Glomerular visceral epithelial cell (primary cell): ENCODE results near the gene PCDHGA1.
A peak's percentile ranks its signal among the peaks of the same experiment; 100 is the strongest.
"Not testable (repeated sequence)": the region's sequence is repeated elsewhere in the genome, so short reads cannot be mapped to it uniquely, and the experiment has no call there.

Experiments used
- DNase-seq: peaks from one replicate; pipeline ENCODE4 v3.0.0-alpha.2; 2016; ENCODE audit errors: extremely low spot score

The PCDHGA1 gene

DNA sequence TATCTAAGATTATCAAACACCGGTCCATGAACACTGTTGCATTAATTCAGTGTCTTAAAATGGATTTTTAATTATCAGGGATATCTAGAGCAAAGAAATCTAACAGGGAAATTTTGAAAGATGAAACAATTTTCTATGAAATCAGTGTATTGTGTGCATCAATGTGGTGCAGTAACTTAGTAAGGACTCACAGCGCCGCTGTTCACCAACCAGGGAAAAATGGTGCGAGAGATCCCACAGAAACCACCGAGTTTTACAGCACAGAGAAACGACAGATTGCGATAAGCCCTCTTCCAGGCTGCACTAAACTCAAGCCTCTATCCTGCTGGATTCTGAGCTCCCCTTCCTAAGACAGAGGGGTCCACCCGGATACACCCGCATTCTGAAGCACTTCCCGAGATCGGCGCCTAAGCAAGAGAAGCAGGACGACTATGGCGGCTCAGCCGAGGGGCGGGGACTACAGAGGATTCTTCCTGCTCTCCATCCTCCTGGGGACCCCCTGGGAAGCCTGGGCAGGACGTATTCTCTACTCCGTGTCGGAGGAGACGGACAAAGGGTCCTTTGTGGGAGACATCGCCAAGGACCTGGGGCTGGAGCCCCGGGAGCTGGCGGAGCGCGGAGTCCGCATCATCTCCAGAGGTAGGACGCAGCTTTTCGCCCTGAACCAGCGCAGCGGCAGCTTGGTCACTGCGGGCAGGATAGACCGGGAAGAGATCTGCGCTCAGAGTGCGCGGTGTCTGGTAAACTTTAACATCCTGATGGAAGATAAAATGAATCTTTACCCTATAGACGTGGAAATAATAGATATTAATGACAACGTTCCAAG lies 52.4 kb downstream of the PCDHGA1 start, which contains the start of gene PCDHGA7:
TSS of gene PCDHGA7 (plus strand) at position 274 of the 826 bp plus-strand sequence. CDS start at position 432, 158 bp downstream.
- DNase-seq, result no peak

DNA sequence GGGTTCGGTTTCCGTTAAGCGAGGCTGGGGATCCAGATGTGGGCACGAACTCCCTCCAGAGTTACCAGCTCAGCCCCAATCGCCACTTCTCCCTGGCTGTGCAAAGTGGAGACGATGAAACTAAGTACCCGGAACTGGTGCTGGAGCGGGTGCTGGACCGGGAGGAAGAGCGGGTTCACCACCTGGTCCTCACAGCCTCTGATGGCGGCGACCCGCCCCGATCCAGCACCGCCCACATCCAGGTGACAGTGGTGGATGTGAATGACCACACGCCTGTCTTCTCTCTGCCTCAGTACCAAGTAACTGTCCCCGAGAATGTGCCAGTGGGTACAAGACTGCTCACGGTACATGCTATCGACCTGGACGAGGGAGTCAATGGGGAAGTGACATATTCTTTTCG lies 53.0 kb downstream of the PCDHGA1 start:
- DNase-seq, result no peak

DNA sequence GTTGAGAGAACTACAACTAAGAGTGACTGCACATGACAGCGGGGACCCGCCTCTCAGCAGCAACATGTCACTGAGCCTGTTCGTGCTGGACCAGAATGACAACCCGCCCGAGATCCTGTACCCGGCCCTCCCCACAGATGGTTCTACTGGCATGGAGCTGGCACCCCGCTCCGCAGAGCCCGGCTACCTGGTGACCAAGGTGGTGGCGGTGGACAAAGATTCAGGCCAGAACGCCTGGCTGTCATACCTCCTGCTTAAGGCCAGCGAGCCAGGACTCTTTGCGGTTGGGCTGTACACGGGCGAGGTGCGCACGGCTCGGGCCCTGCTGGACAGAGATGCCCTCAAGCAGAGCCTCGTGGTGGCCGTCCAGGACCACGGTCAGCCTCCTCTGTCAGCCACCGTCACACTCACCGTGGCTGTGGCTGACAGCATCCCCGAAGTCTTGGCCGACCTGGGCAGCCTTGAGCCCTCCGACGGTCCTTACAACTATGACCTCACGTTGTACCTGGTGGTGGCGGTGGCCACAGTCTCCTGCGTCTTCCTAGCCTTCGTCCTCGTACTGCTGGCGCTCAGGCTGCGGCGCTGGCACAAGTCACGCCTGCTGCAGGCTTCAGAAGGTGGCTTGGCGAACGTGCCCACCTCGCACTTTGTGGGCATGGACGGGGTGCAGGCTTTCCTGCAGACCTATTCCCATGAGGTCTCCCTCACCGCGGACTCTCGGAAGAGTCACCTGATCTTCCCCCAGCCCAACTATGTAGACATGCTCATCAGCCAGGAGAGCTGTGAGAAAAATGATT lies 54.4 kb downstream of the PCDHGA1 start:
- DNase-seq, result no peak

DNA sequence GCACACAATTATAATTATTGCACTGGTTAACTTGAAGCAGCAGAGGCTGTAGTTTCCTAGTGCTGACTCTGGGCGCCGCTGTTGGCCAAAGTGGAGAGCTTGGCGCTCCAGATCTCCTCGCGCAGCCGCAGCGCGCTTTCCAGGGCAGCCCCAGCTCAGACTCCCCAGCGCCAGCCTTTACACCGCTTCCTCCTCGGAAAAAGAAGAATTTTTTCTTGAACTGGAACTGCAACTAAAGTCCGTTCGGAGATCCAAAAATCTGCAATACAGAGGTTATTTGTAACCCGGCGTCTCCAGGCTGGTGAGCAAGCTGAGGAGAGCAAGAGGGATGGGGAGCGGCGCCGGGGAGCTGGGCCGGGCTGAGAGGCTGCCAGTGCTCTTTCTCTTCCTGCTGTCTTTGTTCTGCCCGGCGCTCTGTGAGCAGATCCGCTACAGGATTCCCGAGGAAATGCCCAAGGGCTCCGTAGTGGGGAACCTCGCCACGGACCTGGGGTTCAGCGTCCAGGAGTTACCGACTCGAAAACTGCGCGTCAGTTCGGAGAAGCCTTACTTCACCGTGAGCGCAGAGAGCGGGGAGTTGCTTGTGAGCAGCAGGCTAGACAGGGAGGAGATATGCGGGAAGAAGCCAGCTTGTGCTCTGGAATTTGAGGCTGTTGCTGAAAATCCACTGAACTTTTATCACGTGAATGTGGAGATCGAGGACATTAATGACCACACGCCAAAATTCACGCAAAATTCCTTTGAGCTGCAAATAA lies 57.4 kb downstream of the PCDHGA1 start, which contains the start of gene PCDHGB4:
TSS of gene PCDHGB4 (plus strand) at position 142 of the 755 bp plus-strand sequence. CDS start at position 329, 187 bp downstream.
- not testable (repeated sequence) for DNase-seq

- no peak for DNase-seq
Observed at GRCh38 chr5:141388661-141389060, 58.3 kb downstream of the PCDHGA1 start.

GRCh38 chr5:141389153-141390042 lies 59.1 kb downstream of the PCDHGA1 start:
- DNase-seq, result no peak

DNA sequence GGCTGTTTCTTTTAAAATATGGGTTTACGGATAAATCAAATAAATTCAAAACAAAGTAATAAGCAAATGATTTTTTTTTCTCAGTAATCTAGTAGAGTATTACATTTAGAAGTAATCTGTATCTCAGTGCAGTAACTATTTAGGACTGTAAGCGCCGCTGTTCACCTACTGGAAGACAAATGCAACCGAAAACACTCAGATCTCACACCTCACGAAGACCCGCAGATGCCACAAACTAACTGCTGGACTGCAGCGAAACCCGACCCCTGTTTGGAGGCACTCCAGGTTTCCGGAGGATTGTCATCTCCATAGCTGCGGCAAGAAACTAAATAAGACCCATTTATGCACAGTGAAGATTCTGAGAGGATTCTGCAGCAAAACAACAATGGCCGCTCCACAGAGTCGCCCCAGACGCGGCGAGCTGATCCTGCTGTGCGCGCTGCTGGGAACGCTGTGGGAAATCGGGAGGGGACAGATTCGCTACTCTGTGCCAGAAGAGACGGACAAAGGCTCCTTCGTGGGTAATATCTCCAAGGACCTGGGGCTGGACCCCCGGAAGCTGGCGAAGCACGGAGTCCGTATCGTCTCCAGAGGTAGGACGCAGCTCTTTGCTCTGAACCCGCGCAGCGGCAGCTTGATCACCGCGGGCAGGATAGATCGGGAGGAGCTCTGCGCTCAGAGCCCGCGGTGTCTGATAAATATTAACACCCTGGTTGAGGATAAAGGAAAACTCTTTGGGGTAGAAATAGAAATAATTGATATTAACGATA lies 62.3 kb downstream of the PCDHGA1 start, which contains the start of gene PCDHGA8:
TSS of gene PCDHGA8 (plus strand) at position 205 of the 770 bp plus-strand sequence. CDS start at position 386, 181 bp downstream.
- no peak for DNase-seq

GRCh38 chr5:141393267-141393666 lies 63.0 kb downstream of the PCDHGA1 start:
- no peak for DNase-seq

DNA sequence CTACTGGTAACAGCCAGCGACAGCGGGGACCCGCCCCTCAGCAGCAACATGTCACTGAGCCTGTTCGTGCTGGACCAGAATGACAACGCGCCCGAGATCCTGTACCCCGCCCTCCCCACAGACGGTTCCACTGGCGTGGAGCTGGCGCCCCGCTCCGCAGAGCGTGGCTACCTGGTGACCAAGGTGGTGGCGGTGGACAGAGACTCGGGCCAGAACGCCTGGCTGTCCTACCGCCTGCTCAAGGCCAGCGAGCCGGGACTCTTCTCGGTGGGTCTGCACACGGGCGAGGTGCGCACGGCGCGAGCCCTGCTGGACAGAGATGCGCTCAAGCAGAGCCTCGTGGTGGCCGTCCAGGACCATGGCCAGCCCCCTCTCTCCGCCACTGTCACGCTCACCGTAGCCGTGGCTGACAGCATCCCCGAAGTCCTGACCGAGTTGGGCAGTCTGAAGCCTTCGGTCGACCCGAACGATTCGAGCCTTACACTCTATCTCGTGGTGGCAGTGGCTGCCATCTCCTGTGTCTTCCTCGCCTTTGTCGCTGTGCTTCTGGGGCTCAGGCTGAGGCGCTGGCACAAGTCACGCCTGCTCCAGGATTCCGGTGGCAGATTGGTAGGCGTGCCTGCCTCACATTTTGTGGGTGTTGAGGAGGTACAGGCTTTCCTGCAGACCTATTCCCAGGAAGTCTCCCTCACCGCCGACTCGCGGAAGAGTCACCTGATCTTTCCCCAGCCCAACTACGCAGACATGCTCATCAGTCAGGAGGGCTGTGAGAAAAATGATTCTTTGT lies 64.3 kb downstream of the PCDHGA1 start:
- not testable (repeated sequence) for DNase-seq

DNA sequence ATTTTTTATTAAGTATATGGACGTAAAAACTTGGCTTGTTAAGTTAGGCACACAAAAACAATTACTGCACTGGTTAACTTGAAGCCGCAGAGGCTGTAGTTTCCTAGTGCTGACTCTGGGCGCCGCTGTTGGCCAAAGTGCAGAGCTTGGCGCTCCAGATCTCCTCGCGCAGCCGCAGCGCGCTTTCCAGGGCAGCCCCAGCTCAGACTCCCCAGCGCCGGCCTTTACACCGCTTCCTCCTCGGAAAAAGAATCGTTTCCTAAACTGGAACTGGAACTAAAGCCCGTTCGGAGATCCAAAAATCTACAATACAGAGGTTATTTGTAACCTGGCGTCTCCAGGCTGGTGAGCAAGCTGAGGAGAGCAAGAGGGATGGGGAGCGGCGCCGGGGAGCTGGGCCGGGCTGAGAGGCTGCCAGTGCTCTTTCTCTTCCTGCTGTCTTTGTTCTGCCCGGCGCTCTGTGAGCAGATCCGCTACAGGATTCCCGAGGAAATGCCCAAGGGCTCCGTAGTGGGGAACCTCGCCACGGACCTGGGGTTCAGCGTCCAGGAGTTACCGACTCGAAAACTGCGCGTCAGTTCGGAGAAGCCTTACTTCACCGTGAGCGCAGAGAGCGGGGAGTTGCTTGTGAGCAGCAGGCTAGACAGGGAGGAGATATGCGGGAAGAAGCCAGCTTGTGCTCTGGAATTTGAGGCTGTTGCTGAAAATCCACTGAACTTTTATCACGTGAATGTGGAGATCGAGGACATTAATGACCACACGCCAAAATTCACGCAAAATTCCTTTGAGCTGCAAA lies 67.6 kb downstream of the PCDHGA1 start, which contains the start of gene PCDHGB5:
TSS of gene PCDHGB5 (plus strand) at position 192 of the 796 bp plus-strand sequence. CDS start at position 373, 181 bp downstream.
- DNase-seq, result peak; percentile 61

DNA sequence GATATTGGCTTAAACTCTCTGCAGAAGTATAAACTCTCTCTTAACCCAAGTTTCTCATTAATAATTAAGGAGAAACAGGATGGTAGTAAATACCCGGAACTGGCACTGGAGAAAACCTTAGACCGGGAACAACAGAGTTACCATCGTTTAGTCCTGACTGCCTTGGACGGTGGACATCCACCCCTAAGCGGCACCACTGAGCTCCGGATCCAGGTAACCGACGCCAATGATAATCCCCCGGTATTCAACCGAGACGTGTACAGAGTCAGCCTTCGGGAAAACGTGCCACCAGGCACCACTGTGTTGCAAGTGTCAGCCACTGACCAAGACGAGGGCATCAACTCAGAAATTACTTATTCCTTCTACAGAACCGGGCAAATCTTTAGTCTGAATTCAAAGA lies 68.3 kb downstream of the PCDHGA1 start:
- no peak for DNase-seq

- no peak for DNase-seq
Observed at GRCh38 chr5:141399555-141400258, 69.4 kb downstream of the PCDHGA1 start.

DNA sequence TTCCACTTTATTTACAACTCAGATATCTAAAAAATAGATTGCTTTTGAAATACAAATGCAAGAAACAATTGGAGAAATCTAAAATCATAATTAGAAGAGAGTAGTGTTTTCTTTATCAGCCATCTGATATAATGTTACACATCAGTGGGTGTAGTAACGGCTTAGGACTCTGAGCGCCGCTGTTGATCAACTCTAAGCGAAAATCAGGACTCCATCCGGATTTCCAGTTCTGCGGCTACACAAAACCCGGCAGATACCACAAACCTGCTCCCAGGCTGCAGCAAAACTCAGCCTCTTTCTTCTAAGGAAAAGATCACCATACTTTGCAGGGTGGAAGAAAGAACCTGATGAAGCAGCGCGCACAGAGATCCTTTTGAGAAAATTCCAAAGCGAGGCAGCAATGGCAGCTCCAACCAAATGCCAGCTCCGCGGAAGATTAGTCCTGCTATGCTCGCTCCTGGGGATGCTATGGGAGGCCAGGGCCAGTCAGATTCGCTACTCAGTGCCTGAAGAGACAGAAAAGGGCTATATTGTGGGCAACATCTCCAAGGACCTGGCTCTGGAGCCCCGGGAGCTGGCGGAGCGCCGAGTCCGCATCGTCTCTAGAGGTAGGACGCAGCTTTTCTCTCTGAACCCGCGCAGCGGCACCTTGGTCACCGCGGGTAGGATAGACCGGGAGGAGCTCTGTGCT lies 72.4 kb downstream of the PCDHGA1 start, which contains the start of gene PCDHGA9:
TSS of gene PCDHGA9 (plus strand) at position 226 of the 691 bp plus-strand sequence. CDS start at position 401, 175 bp downstream.
- peak; percentile 23 for DNase-seq

DNA sequence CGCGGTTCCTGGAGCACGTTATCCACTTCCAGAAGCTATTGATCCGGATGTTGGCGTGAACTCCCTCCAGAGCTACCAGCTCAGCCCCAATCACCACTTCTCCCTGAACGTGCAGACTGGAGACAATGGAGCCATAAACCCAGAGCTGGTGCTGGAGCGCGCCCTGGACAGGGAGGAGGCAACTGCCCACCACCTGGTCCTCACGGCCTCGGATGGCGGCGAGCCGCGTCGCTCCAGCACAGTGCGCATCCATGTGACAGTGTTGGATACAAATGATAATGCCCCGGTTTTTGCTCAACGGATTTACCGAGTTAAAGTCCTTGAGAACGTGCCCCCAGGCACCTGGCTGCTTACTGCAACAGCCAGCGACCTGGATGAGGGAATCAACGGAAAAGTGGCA lies 73.1 kb downstream of the PCDHGA1 start:
- no peak for DNase-seq

DNA sequence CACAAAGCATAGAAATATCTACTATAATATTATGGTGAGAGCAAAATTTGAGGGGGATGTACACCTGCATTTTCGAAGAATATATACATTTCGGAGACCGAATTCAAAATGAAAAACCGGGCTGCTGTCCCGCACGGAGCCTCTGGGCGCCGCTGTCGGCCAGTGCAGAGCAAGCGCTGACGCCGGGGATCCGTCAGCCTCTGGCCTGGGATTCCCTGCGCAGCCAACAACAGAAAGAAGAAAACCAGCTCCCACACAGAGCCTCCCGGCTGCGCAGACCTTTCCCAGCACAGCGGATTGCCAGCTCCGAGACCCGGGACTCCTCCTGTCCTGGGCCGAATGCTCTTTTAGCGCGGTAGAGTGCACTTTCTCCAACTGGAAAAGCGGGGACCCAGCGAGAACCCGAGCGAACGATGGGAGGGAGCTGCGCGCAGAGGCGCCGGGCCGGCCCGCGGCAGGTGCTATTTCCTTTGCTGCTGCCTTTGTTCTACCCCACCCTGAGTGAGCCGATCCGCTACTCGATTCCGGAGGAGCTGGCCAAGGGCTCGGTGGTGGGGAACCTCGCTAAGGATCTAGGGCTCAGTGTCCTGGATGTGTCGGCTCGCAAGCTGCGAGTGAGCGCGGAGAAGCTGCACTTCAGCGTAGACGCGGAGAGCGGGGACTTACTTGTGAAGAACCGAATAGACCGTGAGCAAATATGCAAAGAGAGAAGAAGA lies 77.6 kb downstream of the PCDHGA1 start, which contains the start of gene PCDHGB6:
TSS of gene PCDHGB6 (plus strand) at position 232 of the 716 bp plus-strand sequence. CDS start at position 414, 182 bp downstream.
- peak; percentile 71 for DNase-seq
